Measurements from ENCODE around the gene BPIFB3. TPM values are rescaled to one million over a fixed set of nuclear protein-coding genes. Genes with fewer than 3 reads are reported as not detected.

The BPIFB3 gene
- total and polyA plus RNA-seq, 2 experiments from 2014 or later, result not detected

- H3K4me3 ChIP-seq, result no peak overlapping the region
- H3K4me2 ChIP-seq, result no peak overlapping the region
- 0 out of 3 replicates have a peak, but pooled peaks cover 3% of the 10 kb centered on the region for H3K9me3 Mint-ChIP-seq
- H3K9me2 ChIP-seq (ENCODE audit: insufficient read depth), result 0 out of 2 replicates have a peak, but pooled peaks cover 6% of the 10 kb centered on the region
- H3K4me1 ChIP-seq (ENCODE audit: insufficient read depth), result no peaks in the 10 kb centered on the region
- no peaks in the 10 kb centered on the region for H3K36me3 Mint-ChIP-seq (ENCODE audit: low read depth)
- no peaks in the 10 kb centered on the region for H3K4me1 Mint-ChIP-seq
- H4K20me1 ChIP-seq (replicated peaks; ENCODE audit: insufficient read depth), result no peaks in the 10 kb centered on the region
- H3K79me2 ChIP-seq (replicated peaks; ENCODE audit: insufficient read depth), result no peaks in the 10 kb centered on the region
- H3K27ac Mint-ChIP-seq, result no peak overlapping the region
- peaks cover 4% of the 10 kb centered on the region for H3K27me3 Mint-ChIP-seq (ENCODE audit: insufficient read depth, low read depth, poor library complexity)
- no peak for DNase-seq (ENCODE audit: low spot score)
- H3K36me3 ChIP-seq (ENCODE audit: insufficient read depth), result no peaks in the 10 kb centered on the region
- no peak overlapping the region for H3K4me3 Mint-ChIP-seq
- no peak overlapping the region for H3K27ac ChIP-seq (ENCODE audit: low read depth)
- TF ChIP-seq ZNF114 (CRISPR knock-in tag; IDR thresholded peaks at IDR 0.05), result no peak
- no peak for TF ChIP-seq EZH2phosphoT487 (IDR thresholded peaks at IDR 0.05; ENCODE audit: unreplicated experiment)
- TF ChIP-seq, protein P1, sequence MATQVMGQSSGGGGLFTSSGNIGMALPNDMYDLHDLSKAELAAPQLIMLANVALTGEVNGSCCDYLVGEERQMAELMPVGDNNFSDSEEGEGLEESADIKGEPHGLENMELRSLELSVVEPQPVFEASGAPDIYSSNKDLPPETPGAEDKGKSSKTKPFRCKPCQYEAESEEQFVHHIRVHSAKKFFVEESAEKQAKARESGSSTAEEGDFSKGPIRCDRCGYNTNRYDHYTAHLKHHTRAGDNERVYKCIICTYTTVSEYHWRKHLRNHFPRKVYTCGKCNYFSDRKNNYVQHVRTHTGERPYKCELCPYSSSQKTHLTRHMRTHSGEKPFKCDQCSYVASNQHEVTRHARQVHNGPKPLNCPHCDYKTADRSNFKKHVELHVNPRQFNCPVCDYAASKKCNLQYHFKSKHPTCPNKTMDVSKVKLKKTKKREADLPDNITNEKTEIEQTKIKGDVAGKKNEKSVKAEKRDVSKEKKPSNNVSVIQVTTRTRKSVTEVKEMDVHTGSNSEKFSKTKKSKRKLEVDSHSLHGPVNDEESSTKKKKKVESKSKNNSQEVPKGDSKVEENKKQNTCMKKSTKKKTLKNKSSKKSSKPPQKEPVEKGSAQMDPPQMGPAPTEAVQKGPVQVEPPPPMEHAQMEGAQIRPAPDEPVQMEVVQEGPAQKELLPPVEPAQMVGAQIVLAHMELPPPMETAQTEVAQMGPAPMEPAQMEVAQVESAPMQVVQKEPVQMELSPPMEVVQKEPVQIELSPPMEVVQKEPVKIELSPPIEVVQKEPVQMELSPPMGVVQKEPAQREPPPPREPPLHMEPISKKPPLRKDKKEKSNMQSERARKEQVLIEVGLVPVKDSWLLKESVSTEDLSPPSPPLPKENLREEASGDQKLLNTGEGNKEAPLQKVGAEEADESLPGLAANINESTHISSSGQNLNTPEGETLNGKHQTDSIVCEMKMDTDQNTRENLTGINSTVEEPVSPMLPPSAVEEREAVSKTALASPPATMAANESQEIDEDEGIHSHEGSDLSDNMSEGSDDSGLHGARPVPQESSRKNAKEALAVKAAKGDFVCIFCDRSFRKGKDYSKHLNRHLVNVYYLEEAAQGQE (IDR thresholded peaks at IDR 0.05; ENCODE audit: unreplicated experiment), result no peak
- no peaks in the 10 kb centered on the region for H3K27me3 ChIP-seq (ENCODE audit: insufficient read depth)
- no peak for ATAC-seq
- no peaks in the 10 kb centered on the region for H3F3A ChIP-seq (replicated peaks; ENCODE audit: low read depth)
- H2AFZ ChIP-seq, result no peak overlapping the region
These were observed 24.8 kb upstream of the BPIFB3 start for GRCh38 chr20:33028875-33029274.

DNA sequence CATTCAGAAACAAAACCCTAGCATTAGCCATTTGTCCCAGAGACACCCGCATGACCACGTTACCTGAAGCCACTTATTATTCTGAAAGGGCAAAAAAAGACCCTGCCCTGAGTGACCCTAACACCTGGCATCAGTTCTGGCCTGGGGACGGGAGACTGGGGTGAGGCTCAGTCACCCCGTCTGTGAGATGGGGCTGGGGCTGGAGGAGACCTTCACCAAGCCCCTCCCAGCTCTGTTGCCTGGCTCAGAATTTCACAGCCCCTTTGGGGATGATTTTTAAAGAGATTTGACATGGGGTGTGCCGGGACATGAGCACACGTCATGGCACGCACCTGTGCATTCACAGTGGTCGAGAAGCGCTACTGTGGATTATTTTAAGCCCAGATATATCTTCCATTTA lies 23.6 kb upstream of the BPIFB3 start:
- no peak overlapping the region for H3K27ac ChIP-seq (ENCODE audit: low read depth)
- 0 out of 2 replicates have a peak, but pooled peaks cover 3% of the 10 kb centered on the region for H3K9me2 ChIP-seq (ENCODE audit: insufficient read depth)
- H3K9me3 Mint-ChIP-seq, result 0 out of 3 replicates have a peak, but pooled peaks cover 3% of the 10 kb centered on the region
- no peak overlapping the region for H3K4me3 ChIP-seq
- no peak for ATAC-seq
- H3K79me2 ChIP-seq (replicated peaks; ENCODE audit: insufficient read depth), result no peaks in the 10 kb centered on the region
- no peaks in the 10 kb centered on the region for H3K36me3 ChIP-seq (ENCODE audit: insufficient read depth)
- H3F3A ChIP-seq (replicated peaks; ENCODE audit: low read depth), result no peaks in the 10 kb centered on the region
- no peaks in the 10 kb centered on the region for H3K27me3 ChIP-seq (ENCODE audit: insufficient read depth)
- no peaks in the 10 kb centered on the region for H4K20me1 ChIP-seq (replicated peaks; ENCODE audit: insufficient read depth)
- H3K4me3 Mint-ChIP-seq, result no peak overlapping the region
- H3K4me2 ChIP-seq, result no peak overlapping the region
- peaks cover 6% of the 10 kb centered on the region for H3K27me3 Mint-ChIP-seq (ENCODE audit: insufficient read depth, low read depth, poor library complexity)
- DNase-seq (ENCODE audit: low spot score), result no peak
- H3K4me1 Mint-ChIP-seq, result no peaks in the 10 kb centered on the region
- H3K4me1 ChIP-seq (ENCODE audit: insufficient read depth), result no peaks in the 10 kb centered on the region
- no peak overlapping the region for H2AFZ ChIP-seq
- H3K36me3 Mint-ChIP-seq (ENCODE audit: low read depth), result no peaks in the 10 kb centered on the region
- no peak overlapping the region for H3K27ac Mint-ChIP-seq
- no peak for TF ChIP-seq POLR2AphosphoS5 (IDR thresholded peaks at IDR 0.05; ENCODE audit: low read depth)
- TF ChIP-seq EZH2phosphoT487 (IDR thresholded peaks at IDR 0.05; ENCODE audit: unreplicated experiment), result no peak
- no peak for TF ChIP-seq CREB1 (CRISPR knock-in tag; IDR thresholded peaks at IDR 0.05; ENCODE audit: low read depth)
- TF ChIP-seq NANOG (IDR thresholded peaks at IDR 0.05; ENCODE audit: borderline replicate concordance), result no peak
- TF ChIP-seq, protein P1 (IDR thresholded peaks at IDR 0.05; ENCODE audit: unreplicated experiment), result no peak
- no peak for TF ChIP-seq STAT1 (IDR thresholded peaks at IDR 0.05; ENCODE audit: unreplicated experiment)
- no peak for TF ChIP-seq ETS1 (IDR thresholded peaks at IDR 0.05)
- no peak for TF ChIP-seq ZNF114 (CRISPR knock-in tag; IDR thresholded peaks at IDR 0.05)
- TF ChIP-seq JUNB (IDR thresholded peaks at IDR 0.05; ENCODE audit: unreplicated experiment), result no peak
- no peak for TF ChIP-seq EZH2 (IDR thresholded peaks at IDR 0.05; ENCODE audit: low read depth, unreplicated experiment)
- no peak for TF ChIP-seq CTCF (conservative IDR thresholded peaks at IDR 0.05; ENCODE audit: low read depth in 2 of 2)

Data from GM23338 (cell line).